Upper lobe of right lung (tissue), 1 donor: ENCODE data around the gene MGA. TPM values are rescaled to one million over a fixed set of nuclear protein-coding genes. Genes with fewer than 3 reads are reported as not detected.
A peak's percentile ranks its signal among the peaks of the same experiment; 100 is the strongest.

Source experiments
- ATAC-seq: fragments of 200-7000 bp; cut with Tn5 transposase; one replicate; pipeline ENCODE4 v1.9.1; 2020; ENCODE audit warnings: mild to moderate bottlenecking, moderate library complexity
- DNase-seq: peaks from one replicate; pipeline ENCODE4 v3.0.0-alpha.2; 2020
- H3K27ac ChIP-seq: fragments of 200-600 bp; one replicate; pipeline ENCODE4 v1.8.0; 2022
- H3K27me3 ChIP-seq: fragments of 200-600 bp; one replicate; pipeline ENCODE4 v1.8.0; 2022; ENCODE audit warnings: mild to moderate bottlenecking
- H3K36me3 ChIP-seq: fragments of 200-600 bp; one replicate; pipeline ENCODE4 v1.8.0; 2022
- H3K4me1 ChIP-seq: fragments of 200-600 bp; one replicate; pipeline ENCODE4 v1.8.0; 2022
- H3K4me3 ChIP-seq: fragments of 200-600 bp; one replicate; pipeline ENCODE4 v1.8.0; 2022; ENCODE audit warnings: mild to moderate bottlenecking
- H3K9me3 ChIP-seq: fragments of 200-600 bp; one replicate; pipeline ENCODE4 v1.8.0; 2022
- CTCF ChIP-seq: fragments of 200-600 bp; IDR thresholded peaks from one replicate; pipeline ENCODE4 v1.8.0; 2022; ENCODE audit warnings: antibody characterized with exemption
- intact Hi-C: fragments of 100-400 bp; cut with DNase I; formaldehyde crosslinking; loops from one replicate; pipeline ENCODE4 v1.11.0; 2022
- total RNA-seq: library from RNA; stranded (reverse); fragmentation: NEBNext Ultra II Directional; extraction: Animal tissue kit (Norgen Biotek cat#: 25700); gene quantifications from one replicate; pipeline ENCODE4 v1.2.1, GENCODE V29; 2021
- donor health status: DM: no; HTN: yes; CAD: no; lungs with severe emphysema.

The MGA gene
- total RNA-seq, 1 donor from 2014 or later, result 39.2 TPM

DNA sequence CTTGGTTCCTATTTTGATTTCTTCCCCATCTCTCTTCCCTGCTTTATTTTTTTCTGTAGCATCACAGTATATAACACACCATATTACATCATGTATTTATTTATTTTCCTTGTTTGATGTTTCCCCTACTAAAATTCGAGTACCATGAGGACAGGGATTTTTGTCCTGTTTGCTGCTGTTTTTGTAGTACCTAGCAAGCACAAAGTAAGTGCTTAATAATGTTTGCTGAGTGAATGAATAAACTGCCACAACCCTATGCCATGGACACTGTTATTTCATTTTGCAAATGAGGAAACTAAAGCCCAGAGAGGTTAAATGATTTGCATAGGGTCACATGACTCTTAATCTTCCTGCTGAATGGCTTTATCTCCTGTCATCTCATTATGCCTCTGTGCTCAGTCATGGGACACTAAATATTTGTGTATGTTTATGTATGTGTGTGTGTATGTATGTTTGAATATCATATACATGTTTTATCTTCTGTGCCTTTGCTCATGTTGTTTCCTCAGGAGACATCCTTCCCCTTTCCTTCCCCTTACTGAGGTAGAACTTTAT is 26.1 kb upstream of the MGA start:
- Histone ChIP-seq H3K4me1 (no peaks in the 10 kb centered on the region), H3K27ac (no peak overlapping the region), H3K4me3 (no peak overlapping the region), H3K9me3 (no peaks in the 10 kb centered on the region), H3K27me3 (no peaks in the 10 kb centered on the region), H3K36me3 (no peaks in the 10 kb centered on the region)
- peak; percentile 58 for ATAC-seq
- intact Hi-C loops, result no loop called here
- no peak for DNase-seq
- TF ChIP-seq CTCF, result no peak

DNA sequence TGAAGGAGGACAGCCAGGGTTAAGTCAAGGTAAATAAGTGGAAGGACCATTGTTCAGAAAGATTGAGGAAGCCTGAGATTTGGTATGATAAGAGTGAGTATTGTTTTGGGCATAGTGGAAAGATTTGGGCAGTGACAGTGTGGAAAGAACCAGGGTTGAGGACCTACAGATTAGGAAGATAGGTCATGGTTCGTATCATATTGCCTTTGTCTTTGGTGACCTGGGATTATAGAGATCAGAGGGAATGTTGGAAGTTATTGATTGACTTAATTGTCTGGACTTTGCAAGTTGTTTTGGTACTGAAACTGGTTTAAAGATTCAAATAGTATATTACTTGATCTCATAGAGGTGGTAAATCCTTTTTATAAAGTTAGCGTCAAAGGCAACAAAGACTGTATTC is 23.1 kb upstream of the MGA start:
- ATAC-seq (no peak), DNase-seq (no peak)
- H3K9me3 ChIP-seq, result no peaks in the 10 kb centered on the region
- no peaks in the 10 kb centered on the region for H3K36me3 ChIP-seq
- no peak overlapping the region for H3K27ac ChIP-seq
- intact Hi-C loops, result no loop called here
- TF ChIP-seq CTCF, result no peak
- H3K4me1 ChIP-seq, result no peaks in the 10 kb centered on the region
- H3K27me3 ChIP-seq, result no peaks in the 10 kb centered on the region
- H3K4me3 ChIP-seq, result no peak overlapping the region

GRCh38 chr15:41640985-41641384 is 19.2 kb upstream of the MGA start:
- Histone ChIP-seq H3K27me3 (no peaks in the 10 kb centered on the region), H3K36me3 (no peaks in the 10 kb centered on the region), H3K27ac (no peak overlapping the region), H3K9me3 (no peaks in the 10 kb centered on the region), H3K4me1 (no peaks in the 10 kb centered on the region), H3K4me3 (no peak overlapping the region)
- intact Hi-C loops, result no loop called here
- ATAC-seq, result no peak
- no peak for DNase-seq
- no peak for TF ChIP-seq CTCF

- TF ChIP-seq CTCF, result no peak
- DNase-seq (no peak), ATAC-seq (peak; percentile 77)
- H3K9me3 ChIP-seq, result no peaks in the 10 kb centered on the region
- no peaks in the 10 kb centered on the region for H3K36me3 ChIP-seq
- intact Hi-C loops, result no loop called here
- H3K4me1 ChIP-seq, result no peaks in the 10 kb centered on the region
- H3K4me3 ChIP-seq, result no peak overlapping the region
- H3K27me3 ChIP-seq, result no peaks in the 10 kb centered on the region
- H3K27ac ChIP-seq, result no peak overlapping the region
These were observed 12.9 kb upstream of the MGA start for GRCh38 chr15:41647262-41647661.

- TF ChIP-seq CTCF, result no peak
These were observed 12.1 kb upstream of the MGA start for GRCh38 chr15:41648097-41648496.

GRCh38 chr15:41648770-41649169 is 11.4 kb upstream of the MGA start:
- intact Hi-C loops, result no loop called here
- H3K27me3 ChIP-seq, result no peaks in the 10 kb centered on the region
- ATAC-seq, result no peak

More at GRCh38 chr15:41648097-41648496, 12.1 kb upstream of the MGA start:
- H3K27me3 ChIP-seq, result no peaks in the 10 kb centered on the region
- H3K4me3 ChIP-seq, result no peak overlapping the region
- H3K4me1 ChIP-seq, result no peaks in the 10 kb centered on the region
- H3K9me3 ChIP-seq, result no peaks in the 10 kb centered on the region
- H3K27ac ChIP-seq, result no peak overlapping the region
- intact Hi-C loops, result no loop called here
- H3K36me3 ChIP-seq, result no peaks in the 10 kb centered on the region
- DNase-seq, result no peak
- no peak for ATAC-seq

More at GRCh38 chr15:41648770-41649169, 11.4 kb upstream of the MGA start:
- no peaks in the 10 kb centered on the region for H3K36me3 ChIP-seq
- no peak for TF ChIP-seq CTCF
- no peaks in the 10 kb centered on the region for H3K4me1 ChIP-seq
- H3K4me3 ChIP-seq, result no peak overlapping the region
- H3K27ac ChIP-seq, result no peak overlapping the region
- H3K9me3 ChIP-seq, result no peaks in the 10 kb centered on the region
- no peak for DNase-seq
